Ammon's horn (tissue), 1 donor: ENCODE data around the gene ELMO1.
A peak's percentile ranks its signal among the peaks of the same experiment; 100 is the strongest.

Source experiments
- DNase-seq: peaks from one replicate; pipeline ENCODE4 v3.0.0-alpha.2; 2016; ENCODE audit warnings: low spot score

Gene ELMO1

GRCh38 chr7:37128327-37129034 lies 320.2 kb downstream of the ELMO1 start:
- no peak for DNase-seq

- DNase-seq: no peak
Observed at GRCh38 chr7:37119296-37119860, 329.3 kb downstream of the ELMO1 start.

GRCh38 chr7:37118004-37118403 lies 330.7 kb downstream of the ELMO1 start:
- peak; percentile 53 for DNase-seq

GRCh38 chr7:37117292-37117691 lies 331.4 kb downstream of the ELMO1 start:
- DNase-seq: no peak

- no peak for DNase-seq
Observed at GRCh38 chr7:37116093-37116701, 332.5 kb downstream of the ELMO1 start.

- no peak for DNase-seq
Observed at GRCh38 chr7:37113661-37114355, 334.9 kb downstream of the ELMO1 start.

- DNase-seq: no peak
Observed at GRCh38 chr7:37112876-37113275, 335.8 kb downstream of the ELMO1 start.

- DNase-seq: no peak
Observed at GRCh38 chr7:37112218-37112617, 336.4 kb downstream of the ELMO1 start.

- DNase-seq: no peak
Observed at GRCh38 chr7:37111459-37111858, 337.2 kb downstream of the ELMO1 start.

GRCh38 chr7:37110660-37111424 lies 337.8 kb downstream of the ELMO1 start:
- no peak for DNase-seq

- no peak for DNase-seq
Observed at GRCh38 chr7:37109843-37110242, 338.8 kb downstream of the ELMO1 start.

- peak; percentile 41 for DNase-seq
Observed at GRCh38 chr7:37109016-37109683, 339.5 kb downstream of the ELMO1 start.

GRCh38 chr7:37108615-37109014 lies 340.0 kb downstream of the ELMO1 start:
- DNase-seq: no peak

GRCh38 chr7:37107047-37107750 lies 341.5 kb downstream of the ELMO1 start:
- DNase-seq: no peak

GRCh38 chr7:37105762-37106161 lies 342.9 kb downstream of the ELMO1 start:
- no peak for DNase-seq

GRCh38 chr7:37104822-37105518 lies 343.7 kb downstream of the ELMO1 start:
- no peak for DNase-seq

- DNase-seq: no peak
Observed at GRCh38 chr7:37102518-37103137, 346.0 kb downstream of the ELMO1 start.

- DNase-seq: peak; percentile 46
Observed at GRCh38 chr7:37100735-37101331, 347.8 kb downstream of the ELMO1 start.

- no peak for DNase-seq
Observed at GRCh38 chr7:37098762-37099161, 349.9 kb downstream of the ELMO1 start.
